WI38 (cell line): ENCODE results near the gene MCMBP.

ENCODE experiments used
- H3K4me3 ChIP-seq: 2 replicates; pipeline ENCODE4 v1.5.1; 2011; ENCODE audit warnings: low read depth, mild to moderate bottlenecking, control low read depth, low read length
- CTCF ChIP-seq: IDR thresholded peaks from 2 replicates; pipeline ENCODE4 v1.5.1; 2012; ENCODE audit warnings: low read depth, mild to moderate bottlenecking, control low read depth, low read length

The MCMBP gene

GRCh38 chr10:119858063-119858462 lies 14.6 kb downstream of the MCMBP start:
- TF ChIP-seq CTCF: no peak
- no peak overlapping the region for H3K4me3 ChIP-seq

- no peak for TF ChIP-seq CTCF
- no peak overlapping the region for H3K4me3 ChIP-seq
Observed at GRCh38 chr10:119853574-119853973, 19.1 kb downstream of the MCMBP start.

GRCh38 chr10:119852822-119853221 lies 19.8 kb downstream of the MCMBP start:
- no peak for TF ChIP-seq CTCF
- no peak overlapping the region for H3K4me3 ChIP-seq

- TF ChIP-seq CTCF: no peak
Observed at GRCh38 chr10:119852277-119852676, 20.4 kb downstream of the MCMBP start.

GRCh38 chr10:119849944-119850343 lies 22.7 kb downstream of the MCMBP start:
- TF ChIP-seq CTCF: no peak
- H3K4me3 ChIP-seq: no peak overlapping the region

More at GRCh38 chr10:119852277-119852676, 20.4 kb downstream of the MCMBP start:
- no peak overlapping the region for H3K4me3 ChIP-seq

- H3K4me3 ChIP-seq: no peak overlapping the region
- no peak for TF ChIP-seq CTCF
Observed at GRCh38 chr10:119849031-119849789, 23.4 kb downstream of the MCMBP start.

- no peak overlapping the region for H3K4me3 ChIP-seq
- TF ChIP-seq CTCF: no peak
Observed at GRCh38 chr10:119845656-119846055, 27.0 kb downstream of the MCMBP start.
